ELF-1 (cell line): ENCODE results near the gene INCA1.
"Not testable (repeated sequence)": the region's sequence is repeated elsewhere in the genome, so short reads cannot be mapped to it uniquely, and the experiment has no call there.

Experiments
- DNase-seq: peaks from one replicate; pipeline ENCODE4 v3.0.0-alpha.2; 2016; ENCODE audit warnings: low read depth, low spot score

Gene INCA1

GRCh38 chr17:4997302-4998026 is at the start of gene INCA1, which contains the start of gene KIF1C:
TSS of gene INCA1 (minus strand) at chr17:4997522. CDS start at chr17:4994437, 3,085 bp downstream.
TSS of gene KIF1C (plus strand) at chr17:4997950. CDS start at chr17:5000247, 2,297 bp downstream.
- peak; percentile 95 for DNase-seq

- no peak for DNase-seq
Observed at GRCh38 chr17:5045496-5045895, 48.2 kb upstream of the INCA1 start.

GRCh38 chr17:5044630-5045029 is 47.3 kb upstream of the INCA1 start:
- peak; percentile 38 for DNase-seq

GRCh38 chr17:5043524-5043923 is 46.2 kb upstream of the INCA1 start:
- no peak for DNase-seq

GRCh38 chr17:5042157-5043022 is 45.1 kb upstream of the INCA1 start:
- DNase-seq = no peak

GRCh38 chr17:5035315-5035714 is 38.0 kb upstream of the INCA1 start, which contains the start of gene SLC52A1:
TSS of gene SLC52A1 (minus strand) at chr17:5035426. CDS start at chr17:5034606, 820 bp downstream.
- peak; percentile 29 for DNase-seq

- DNase-seq = no peak
Observed at GRCh38 chr17:5034651-5035050, 37.3 kb upstream of the INCA1 start.

- DNase-seq = no peak
Observed at GRCh38 chr17:5034063-5034462, 36.7 kb upstream of the INCA1 start.

- DNase-seq = no peak
Observed at GRCh38 chr17:5033352-5034015, 36.2 kb upstream of the INCA1 start.

- no peak for DNase-seq
Observed at GRCh38 chr17:5032865-5033264, 35.5 kb upstream of the INCA1 start.

GRCh38 chr17:5031365-5032082 is 34.2 kb upstream of the INCA1 start:
- DNase-seq = peak; percentile 79

GRCh38 chr17:5030168-5030567 is 32.8 kb upstream of the INCA1 start:
- not testable (repeated sequence) for DNase-seq

GRCh38 chr17:5027916-5028315 is 30.6 kb upstream of the INCA1 start:
- DNase-seq = no peak

- DNase-seq = no peak
Observed at GRCh38 chr17:5027299-5027698, 30.0 kb upstream of the INCA1 start.

- no peak for DNase-seq
Observed at GRCh38 chr17:5024604-5025003, 27.3 kb upstream of the INCA1 start.

GRCh38 chr17:5023588-5024147 is 26.3 kb upstream of the INCA1 start:
- no peak for DNase-seq

- no peak for DNase-seq
Observed at GRCh38 chr17:5022171-5022711, 24.9 kb upstream of the INCA1 start.

- DNase-seq = no peak
Observed at GRCh38 chr17:5020502-5021023, 23.2 kb upstream of the INCA1 start.

GRCh38 chr17:5019475-5019956 is 22.2 kb upstream of the INCA1 start:
- DNase-seq = peak; percentile 37

- DNase-seq = no peak
Observed at GRCh38 chr17:5014357-5014756, 17.0 kb upstream of the INCA1 start.
